Ovary (tissue), 3 donors: ENCODE data around the gene SNAPC3.

ENCODE experiments used
- EP300 ChIP-seq: sonication (generic); formaldehyde crosslinking; IDR thresholded peaks from one replicate; pipeline ENCODE4 v1.6.1; 2017; ENCODE audit warnings: antibody characterized with exemption
- POLR2A ChIP-seq: fragments of 450-650 bp; IDR thresholded peaks from one replicate; pipeline ENCODE4 v1.6.1; 2017; ENCODE audit warnings: antibody characterized with exemption, mild to moderate bottlenecking, moderate library complexity
- TF ChIP-seq, protein P1 (sequence below), 3 donors: fragments of 450-650 bp in 2 of 3; fragments of 200-600 bp in 1 of 3; IDR thresholded peaks; one replicate each; pipeline versions ENCODE4 v1.5.1 to v1.8.0; 2016 to 2022; ENCODE audit warnings: antibody characterized with exemption in 3 of 3, mild to moderate bottlenecking in 1 of 3
- donor health status: DM: no; HTN: no; CAD: no.

- TF ChIP-seq, protein P1, sequence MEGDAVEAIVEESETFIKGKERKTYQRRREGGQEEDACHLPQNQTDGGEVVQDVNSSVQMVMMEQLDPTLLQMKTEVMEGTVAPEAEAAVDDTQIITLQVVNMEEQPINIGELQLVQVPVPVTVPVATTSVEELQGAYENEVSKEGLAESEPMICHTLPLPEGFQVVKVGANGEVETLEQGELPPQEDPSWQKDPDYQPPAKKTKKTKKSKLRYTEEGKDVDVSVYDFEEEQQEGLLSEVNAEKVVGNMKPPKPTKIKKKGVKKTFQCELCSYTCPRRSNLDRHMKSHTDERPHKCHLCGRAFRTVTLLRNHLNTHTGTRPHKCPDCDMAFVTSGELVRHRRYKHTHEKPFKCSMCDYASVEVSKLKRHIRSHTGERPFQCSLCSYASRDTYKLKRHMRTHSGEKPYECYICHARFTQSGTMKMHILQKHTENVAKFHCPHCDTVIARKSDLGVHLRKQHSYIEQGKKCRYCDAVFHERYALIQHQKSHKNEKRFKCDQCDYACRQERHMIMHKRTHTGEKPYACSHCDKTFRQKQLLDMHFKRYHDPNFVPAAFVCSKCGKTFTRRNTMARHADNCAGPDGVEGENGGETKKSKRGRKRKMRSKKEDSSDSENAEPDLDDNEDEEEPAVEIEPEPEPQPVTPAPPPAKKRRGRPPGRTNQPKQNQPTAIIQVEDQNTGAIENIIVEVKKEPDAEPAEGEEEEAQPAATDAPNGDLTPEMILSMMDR (IDR thresholded peaks at IDR 0.05) = no peak
- no peak for TF ChIP-seq POLR2A
- no peak for TF ChIP-seq EP300
Observed at GRCh38 chr9:15499139-15499538, 76.5 kb downstream of the SNAPC3 start.
